HepG2 (cell line): ENCODE data around the gene TOR4A. TPM values are rescaled to one million over a fixed set of nuclear protein-coding genes. Genes with fewer than 3 reads are reported as not detected.

ENCODE experiments used
- AFF4 ChIP-seq: sonication (generic); formaldehyde crosslinking; IDR thresholded peaks from 2 replicates; pipeline ENCODE4 v1.4.0; 2020; ENCODE audit warnings: missing genetic modification reagents
- CCAR2 ChIP-seq: fragments of 200-400 bp; formaldehyde crosslinking; optimal IDR thresholded peaks from 2 replicates; pipeline ENCODE3; 2018; ENCODE audit warnings: low read depth, mild to moderate bottlenecking, low read length, moderate library complexity
- CEBPZ ChIP-seq: IDR thresholded peaks from 2 replicates; pipeline ENCODE4 v1.6.1; 2012; ENCODE audit warnings: low read length, improper control_type of control experiment
- ZNF510 ChIP-seq: sonication (generic); formaldehyde crosslinking; IDR thresholded peaks from 2 replicates; pipeline ENCODE4 v1.4.0; 2020; ENCODE audit warnings: low read depth, mild to moderate bottlenecking, missing genetic modification reagents
- polyA plus RNA-seq, 8 experiments: library from polyadenylated mRNA; depleted of rRNA in 3 of 8; stranded (reverse) in 7 of 8; unstranded in 1 of 8; fragments of >200 nt; fragmentation: Illumina TruSeq in 4 of 8; extraction: Trizol in 4 of 8; gene quantifications; 2 replicates each; pipeline versions ENCODE4 v1.2.1 to v1.2.3, GENCODE V29; 2011 to 2016; ENCODE audit warnings: low read depth in 4 of 8, missing spikeins in 1 of 8, mixed read lengths in 1 of 8; ENCODE audit not compliant: insufficient read depth in 1 of 8
- total RNA-seq, 5 experiments: library from RNA; depleted of rRNA; stranded (reverse); fragments of >200 nt; fragmentation: Illumina TruSeq; extraction: Trizol; gene quantifications; 2 replicates each; pipeline ENCODE4 v1.2.3, GENCODE V29; 2016; ENCODE audit warnings: low read depth in 1 of 5

The TOR4A gene
- total and polyA plus RNA-seq, 2 of the 13 experiments (the other 11 are each of a cell fraction or from before 2014, with no cell fraction given): 11.1 to 14.2 TPM

- TF ChIP-seq CEBPZ: no peak
- TF ChIP-seq CCAR2: no peak
- TF ChIP-seq AFF4: no peak
- TF ChIP-seq ZNF510 (CRISPR knock-in tag): no peak
Measured at GRCh38 chr9:137309368-137310188, 32.1 kb downstream of the TOR4A start (continued).
